Measurements from ENCODE around the gene LARGE2.

LARGE2 gene

GRCh38 chr11:45961751-45962240, 39.3 kb downstream of the LARGE2 start:
- DNase-seq (ENCODE audit: low spot score): no peak

- peak; percentile 82 for DNase-seq (ENCODE audit: low spot score)
Observed at GRCh38 chr11:45964911-45965389, 42.5 kb downstream of the LARGE2 start.

- DNase-seq (ENCODE audit: low spot score): no peak
Observed at GRCh38 chr11:45967506-45967905, 45.0 kb downstream of the LARGE2 start.

- DNase-seq (ENCODE audit: low spot score): no peak
Observed at GRCh38 chr11:45968901-45969300, 46.4 kb downstream of the LARGE2 start.

- DNase-seq (ENCODE audit: low spot score): no peak
Observed at GRCh38 chr11:45973601-45974000, 51.1 kb downstream of the LARGE2 start.

- DNase-seq (ENCODE audit: low spot score): no peak
Observed at GRCh38 chr11:45974806-45975205, 52.4 kb downstream of the LARGE2 start.

All from D341Med (cell line).